T-helper 1 cell treated with Interleukin-12 subunit alpha and Interleukin-12 subunit beta and Interleukin-4 antibody, amounts not matched to agents 30 μg/mL and 1 μg/mL, for 36 hours (primary cell): Measurements from ENCODE around the gene PZP.

Source experiments
- H3K27ac Mint-ChIP-seq: one replicate; pipeline ENCODE4 v1.8.0; 2021; ENCODE audit warnings: mild to moderate bottlenecking, mixed read lengths
- H3K27me3 Mint-ChIP-seq: one replicate; pipeline ENCODE4 v1.8.0; 2021; ENCODE audit warnings: low read depth, mixed read lengths
- H3K36me3 Mint-ChIP-seq: one replicate; pipeline ENCODE4 v1.8.0; 2021; ENCODE audit warnings: low read depth, mixed read lengths
- H3K4me1 Mint-ChIP-seq: one replicate; pipeline ENCODE4 v1.8.0; 2021; ENCODE audit warnings: low read depth, mixed read lengths
- H3K4me3 Mint-ChIP-seq: one replicate; pipeline ENCODE4 v1.8.0; 2021; ENCODE audit warnings: mild to moderate bottlenecking, moderate library complexity, mixed read lengths
- H3K9me3 Mint-ChIP-seq: one replicate; pipeline ENCODE4 v1.8.0; 2021; ENCODE audit warnings: mixed read lengths

The PZP gene

DNA sequence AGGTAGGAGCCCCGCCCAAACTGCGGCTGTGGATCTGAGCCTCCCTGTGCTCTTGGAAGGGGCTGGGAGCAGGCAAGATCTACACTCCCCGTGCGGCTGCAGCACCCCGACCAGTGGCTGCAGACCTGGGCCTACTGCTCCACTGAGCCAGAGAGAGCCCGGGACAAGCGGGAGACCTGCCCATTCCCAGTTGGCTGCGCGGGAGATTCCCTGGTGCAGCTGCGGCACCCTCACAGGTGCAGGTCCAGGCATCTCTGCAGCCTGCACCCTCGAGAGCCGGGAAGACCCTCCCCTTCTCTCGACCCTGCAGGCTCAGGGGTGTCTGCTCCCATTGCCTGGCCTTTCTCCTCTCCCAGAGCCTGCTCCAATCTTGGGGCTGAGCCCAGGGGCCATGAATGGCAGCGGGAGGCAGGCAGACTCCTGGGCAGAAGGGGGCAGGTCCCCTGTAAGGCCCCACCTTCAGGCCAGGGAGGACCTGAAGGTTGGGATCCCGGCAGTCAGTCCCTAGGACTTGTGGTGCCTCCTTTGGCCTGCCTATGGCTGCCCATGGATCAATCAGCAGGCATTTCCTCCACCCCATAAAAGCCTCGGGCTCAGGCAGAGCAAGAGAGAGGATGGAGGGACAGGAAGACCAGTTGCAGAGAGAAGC is 83.7 kb downstream of the PZP start:
- Mint-ChIP-seq H3K4me3 (no peak overlapping the region), H3K4me1 (no peaks in the 10 kb centered on the region), H3K27ac (no peak overlapping the region), H3K36me3 (no peaks in the 10 kb centered on the region), H3K27me3 (peaks cover 3% of the 10 kb centered on the region), H3K9me3 (no peaks in the 10 kb centered on the region)

DNA sequence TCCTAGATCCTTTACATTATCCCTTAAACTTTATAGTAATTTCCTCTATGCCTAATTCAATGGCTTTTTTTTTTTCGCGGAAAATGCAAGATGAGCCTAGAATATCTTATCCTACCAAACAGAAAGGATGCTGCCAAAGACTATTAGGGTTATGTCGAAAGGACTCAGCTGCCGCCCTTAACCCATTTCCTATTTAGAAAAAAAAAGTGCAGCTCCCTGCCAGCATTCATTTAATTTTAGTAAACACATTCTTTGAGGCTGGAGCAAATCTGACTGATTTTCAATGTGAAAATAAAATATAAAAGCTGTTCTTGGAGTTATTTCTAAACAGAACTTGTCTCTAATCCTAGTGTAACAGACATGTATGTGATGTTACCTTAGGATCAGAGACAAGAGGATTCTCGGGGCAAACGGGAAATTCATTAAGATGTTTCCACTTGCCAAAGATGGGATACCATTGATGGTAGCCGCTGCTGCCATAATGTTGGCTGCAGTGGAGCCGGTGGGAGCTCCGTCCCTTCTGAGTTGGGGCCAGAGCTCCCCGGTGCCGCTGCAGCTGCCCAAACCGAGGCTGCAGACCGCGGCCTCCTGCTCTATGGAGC is 84.3 kb downstream of the PZP start:
- Mint-ChIP-seq H3K27ac (no peak overlapping the region), H3K9me3 (no peaks in the 10 kb centered on the region), H3K4me3 (no peak overlapping the region), H3K4me1 (no peaks in the 10 kb centered on the region), H3K36me3 (no peaks in the 10 kb centered on the region), H3K27me3 (peaks cover 3% of the 10 kb centered on the region)

DNA sequence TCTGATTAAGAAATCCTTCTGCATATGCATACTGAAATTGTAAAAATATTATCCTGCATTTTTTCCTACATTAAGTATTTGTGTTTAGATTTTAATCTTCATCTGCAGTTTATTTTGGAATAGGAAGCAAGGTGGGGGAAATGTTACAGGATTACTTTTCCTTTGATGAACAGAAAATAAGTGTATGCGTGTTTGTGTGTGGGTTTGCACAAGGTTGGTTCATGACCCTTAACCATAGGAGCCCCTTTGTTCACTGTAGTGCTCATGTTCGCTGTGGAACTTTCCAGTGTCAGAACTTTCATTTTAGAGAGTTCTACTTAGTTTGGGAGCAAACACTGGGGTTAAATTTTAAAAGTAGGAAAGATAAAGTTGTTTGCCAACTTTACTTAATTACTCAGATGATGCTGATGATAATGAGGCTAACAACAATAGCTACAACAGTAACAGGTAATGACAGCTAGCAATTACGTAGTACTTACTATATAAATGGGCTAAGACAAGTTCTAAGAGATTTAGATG is 86.0 kb downstream of the PZP start:
- no peaks in the 10 kb centered on the region for H3K9me3 Mint-ChIP-seq
- H3K4me3 Mint-ChIP-seq, result no peak overlapping the region
- H3K4me1 Mint-ChIP-seq, result no peaks in the 10 kb centered on the region
- H3K27me3 Mint-ChIP-seq, result peaks cover 3% of the 10 kb centered on the region
- no peak overlapping the region for H3K27ac Mint-ChIP-seq
- H3K36me3 Mint-ChIP-seq, result no peaks in the 10 kb centered on the region

DNA sequence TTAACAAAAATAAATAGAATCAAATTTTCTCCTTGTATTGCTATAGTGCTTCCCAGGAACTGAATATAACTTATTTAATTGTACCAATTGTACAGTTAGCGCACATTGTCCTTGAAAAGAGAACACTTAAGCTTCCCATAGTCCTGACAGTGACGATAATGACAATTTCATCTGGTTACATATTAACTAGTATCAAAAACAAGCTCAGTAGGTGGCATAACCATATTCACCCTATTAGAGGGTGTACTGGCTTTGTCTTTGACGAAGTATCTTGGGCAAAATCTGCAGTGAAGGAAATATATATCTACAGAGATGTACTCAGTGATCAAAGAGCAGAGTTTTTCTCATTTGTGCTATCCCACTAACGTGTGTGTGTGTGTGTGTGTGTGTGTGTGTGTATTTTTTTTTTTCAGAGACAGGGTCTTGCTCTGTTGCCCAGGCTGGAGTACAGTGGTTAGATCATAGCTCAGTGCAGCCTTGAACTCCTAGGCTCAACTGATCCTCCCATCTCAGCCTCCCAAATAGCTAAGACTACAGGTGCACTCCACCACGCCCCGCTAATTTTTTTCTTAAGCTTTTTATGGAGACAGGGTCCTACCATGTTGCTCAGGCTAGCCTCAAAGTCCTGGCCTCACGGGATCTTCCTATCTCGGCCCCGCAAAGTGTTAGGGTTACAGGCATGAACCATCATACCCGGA is 87.6 kb downstream of the PZP start:
- no peaks in the 10 kb centered on the region for H3K9me3 Mint-ChIP-seq
- no peaks in the 10 kb centered on the region for H3K36me3 Mint-ChIP-seq
- peaks cover 3% of the 10 kb centered on the region for H3K27me3 Mint-ChIP-seq
- H3K4me1 Mint-ChIP-seq, result peaks cover 6% of the 10 kb centered on the region
- H3K27ac Mint-ChIP-seq, result no peak overlapping the region
- no peak overlapping the region for H3K4me3 Mint-ChIP-seq

DNA sequence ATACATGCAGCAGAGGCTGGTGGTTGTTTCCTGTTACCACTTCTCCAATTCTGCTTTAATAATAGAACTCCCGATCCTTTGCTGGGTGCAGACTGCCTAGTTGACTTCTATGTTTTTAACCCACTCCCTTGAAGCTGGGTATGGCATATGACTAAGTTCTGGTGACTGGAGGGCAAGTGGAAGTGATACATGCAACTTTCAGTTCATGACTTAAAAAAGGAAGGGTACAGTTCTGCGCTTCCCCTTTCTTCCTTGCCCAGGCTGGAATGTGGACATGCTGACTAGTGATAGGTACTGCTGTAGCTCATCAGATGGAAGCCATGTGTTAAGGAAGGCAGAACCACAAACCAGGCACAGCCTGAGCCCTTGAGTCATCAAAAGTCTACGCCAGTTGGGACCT is 90.0 kb downstream of the PZP start:
- H3K4me3 Mint-ChIP-seq, result no peak overlapping the region
- peaks cover 3% of the 10 kb centered on the region for H3K27me3 Mint-ChIP-seq
- no peaks in the 10 kb centered on the region for H3K36me3 Mint-ChIP-seq
- H3K27ac Mint-ChIP-seq, result no peak overlapping the region
- H3K4me1 Mint-ChIP-seq, result peaks cover 6% of the 10 kb centered on the region
- H3K9me3 Mint-ChIP-seq, result no peaks in the 10 kb centered on the region

DNA sequence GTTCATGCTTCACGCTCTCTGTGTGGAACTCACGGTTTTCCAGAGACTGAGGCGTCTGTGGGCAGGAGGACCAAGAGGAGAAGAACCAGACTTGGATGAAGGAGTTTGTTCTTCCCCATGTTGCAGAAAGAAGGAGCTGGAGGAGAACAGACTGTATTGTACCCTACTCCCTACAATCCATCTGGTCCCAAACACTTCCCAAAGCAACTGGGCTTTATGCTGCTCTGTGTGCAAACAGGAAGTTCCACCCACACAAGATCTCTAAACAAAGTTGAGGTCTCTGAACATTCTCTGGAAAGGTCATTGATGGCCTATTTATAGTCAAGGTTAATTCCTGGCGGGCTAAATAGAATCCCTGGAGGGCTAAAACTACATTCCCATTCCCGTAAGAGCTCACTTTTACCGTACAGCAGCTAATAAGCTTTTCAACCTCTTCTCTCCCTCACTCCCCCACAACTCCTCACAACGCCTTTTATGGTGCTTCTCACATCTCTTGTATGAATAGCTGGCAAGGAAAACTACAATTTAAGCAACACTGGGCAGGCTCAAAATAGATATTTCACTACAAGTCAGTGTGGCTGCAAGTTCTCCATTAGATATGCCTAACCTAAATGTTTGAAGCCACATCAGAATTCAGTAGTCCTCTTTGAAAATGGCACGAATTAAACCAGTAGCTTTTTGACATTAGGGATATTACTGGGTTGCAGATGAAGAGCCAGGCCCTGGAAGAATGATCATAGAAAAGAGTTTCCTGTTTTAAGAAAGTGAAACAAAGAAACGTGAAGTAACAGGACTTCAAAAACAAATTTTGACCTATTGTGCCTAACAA is 92.2 kb downstream of the PZP start, which contains the start of gene A2M:
Gene A2M (minus strand): TSS at position 189 of the 829 bp plus-strand sequence. CDS start 70 bp downstream, at position 119.
- Mint-ChIP-seq H3K27me3 (no peaks in the 10 kb centered on the region), H3K4me3 (no peak within 1 kb of the TSS), H3K27ac (no peak within 1 kb of the TSS), H3K4me1 (peaks cover 6% of the 10 kb centered on the region), H3K9me3 (no peaks in the 10 kb centered on the region), H3K36me3 (no peaks in the 10 kb centered on the region)

DNA sequence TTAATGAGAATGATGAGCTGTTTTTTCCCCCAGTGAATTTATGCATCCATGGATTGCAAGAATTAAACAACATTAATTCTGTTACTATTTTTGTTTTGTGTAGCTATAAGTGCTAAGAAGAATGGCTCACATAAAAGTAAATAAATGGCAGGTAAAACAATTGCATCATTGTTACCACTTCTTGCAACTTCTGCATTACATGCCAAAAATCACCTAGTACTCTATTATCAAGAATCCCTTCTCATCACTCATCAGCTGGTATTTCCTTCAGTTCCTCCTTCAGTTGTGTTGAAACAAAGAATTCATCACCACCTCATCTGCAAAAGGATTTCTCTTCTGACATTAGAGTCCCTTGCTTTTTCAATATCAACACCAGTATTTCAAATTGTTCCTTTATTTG is 93.2 kb downstream of the PZP start:
- no peak overlapping the region for H3K4me3 Mint-ChIP-seq
- no peak overlapping the region for H3K27ac Mint-ChIP-seq
- no peaks in the 10 kb centered on the region for H3K36me3 Mint-ChIP-seq
- H3K4me1 Mint-ChIP-seq, result peaks cover 6% of the 10 kb centered on the region
- H3K9me3 Mint-ChIP-seq, result no peaks in the 10 kb centered on the region
- H3K27me3 Mint-ChIP-seq, result no peaks in the 10 kb centered on the region

DNA sequence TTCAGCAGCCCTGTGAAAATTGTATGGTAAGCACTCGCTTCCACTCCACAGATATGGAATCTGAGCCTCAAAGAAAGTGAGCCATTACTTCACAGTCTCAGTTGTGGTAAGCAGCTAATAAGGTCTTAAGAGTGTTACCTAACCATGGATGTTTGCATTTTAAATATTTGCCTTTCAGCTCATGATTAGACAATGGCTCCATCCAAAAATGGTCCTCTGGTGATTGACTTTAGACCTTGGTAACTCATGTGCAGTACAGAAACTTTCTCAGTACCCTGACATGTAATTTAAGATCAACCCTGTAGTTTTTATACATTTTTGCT is 94.2 kb downstream of the PZP start:
- H3K4me3 Mint-ChIP-seq, result no peak overlapping the region
- peaks cover 6% of the 10 kb centered on the region for H3K4me1 Mint-ChIP-seq
- no peaks in the 10 kb centered on the region for H3K9me3 Mint-ChIP-seq
- no peaks in the 10 kb centered on the region for H3K36me3 Mint-ChIP-seq
- no peak overlapping the region for H3K27ac Mint-ChIP-seq
- no peaks in the 10 kb centered on the region for H3K27me3 Mint-ChIP-seq

DNA sequence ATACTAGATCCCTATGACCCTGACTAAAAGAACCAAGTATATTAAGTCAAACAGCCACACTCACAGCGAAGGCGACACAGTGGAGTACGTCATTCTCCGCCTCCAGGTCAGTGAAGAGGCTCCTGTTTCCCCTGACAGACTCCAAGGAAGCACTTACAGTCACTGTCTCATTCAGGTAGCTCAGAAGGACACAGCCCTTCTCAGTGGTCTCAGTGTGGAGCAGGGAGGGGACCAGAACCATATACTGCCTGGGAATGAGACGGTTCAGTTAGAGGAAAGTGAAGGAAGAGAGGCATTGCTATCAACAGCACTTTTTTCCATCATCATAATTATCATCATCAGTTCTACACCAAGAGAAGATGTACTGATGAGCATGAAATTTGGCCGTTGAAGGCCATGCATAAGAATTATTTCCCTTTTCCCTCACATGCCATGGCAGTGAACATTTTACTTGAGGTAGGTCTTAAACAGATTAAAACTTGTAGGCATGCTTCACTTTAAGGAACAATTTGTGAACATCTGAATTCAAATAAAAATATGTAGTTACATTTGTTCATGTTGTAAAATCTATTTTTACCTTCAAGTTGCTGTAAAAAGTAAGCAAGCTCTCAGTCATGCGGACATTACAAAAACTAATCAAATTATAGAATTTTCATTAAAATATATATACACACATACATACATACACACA is 94.8 kb downstream of the PZP start:
- Mint-ChIP-seq H3K4me3 (no peak overlapping the region), H3K27me3 (no peaks in the 10 kb centered on the region), H3K27ac (no peak overlapping the region), H3K36me3 (no peaks in the 10 kb centered on the region), H3K9me3 (no peaks in the 10 kb centered on the region), H3K4me1 (peaks cover 6% of the 10 kb centered on the region)

DNA sequence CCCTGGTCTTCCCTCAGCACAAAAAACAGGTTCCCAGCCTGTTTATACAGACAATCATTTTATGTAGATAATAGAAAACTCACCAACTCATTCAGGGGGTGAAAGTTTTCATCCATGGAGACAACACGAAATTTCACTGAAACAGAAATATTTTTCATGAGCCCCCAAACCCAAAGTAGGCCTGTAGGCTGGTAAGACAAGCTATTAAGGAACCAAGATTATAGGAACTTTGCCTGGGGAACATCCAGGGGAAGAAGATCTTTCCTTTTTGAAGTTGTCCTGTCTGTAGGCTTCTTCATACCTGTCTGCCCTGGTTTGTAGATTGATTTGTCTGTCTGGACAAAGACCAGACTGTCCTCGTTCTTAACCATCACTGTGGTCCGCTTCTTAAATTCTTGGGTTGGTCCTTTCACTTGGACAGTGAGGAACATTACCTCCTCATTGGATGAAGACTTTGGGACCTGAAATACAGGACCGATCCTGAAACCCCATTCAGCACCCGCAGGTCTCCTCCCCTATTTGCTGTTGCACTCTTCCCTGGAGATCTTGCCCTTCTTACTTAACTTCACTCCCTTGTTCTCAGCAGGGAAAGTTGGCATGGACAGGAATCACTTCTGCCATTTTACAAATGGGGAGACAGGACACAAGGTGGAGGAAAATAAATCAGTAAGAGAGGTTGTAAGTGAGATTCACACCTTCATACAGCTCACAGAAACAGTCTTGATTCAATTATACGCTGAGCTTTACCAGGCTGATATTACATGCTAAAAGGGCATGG is 95.9 kb downstream of the PZP start:
- Mint-ChIP-seq H3K27ac (no peak overlapping the region), H3K27me3 (no peaks in the 10 kb centered on the region), H3K9me3 (no peaks in the 10 kb centered on the region), H3K4me1 (peaks cover 6% of the 10 kb centered on the region), H3K36me3 (no peaks in the 10 kb centered on the region), H3K4me3 (no peak overlapping the region)

DNA sequence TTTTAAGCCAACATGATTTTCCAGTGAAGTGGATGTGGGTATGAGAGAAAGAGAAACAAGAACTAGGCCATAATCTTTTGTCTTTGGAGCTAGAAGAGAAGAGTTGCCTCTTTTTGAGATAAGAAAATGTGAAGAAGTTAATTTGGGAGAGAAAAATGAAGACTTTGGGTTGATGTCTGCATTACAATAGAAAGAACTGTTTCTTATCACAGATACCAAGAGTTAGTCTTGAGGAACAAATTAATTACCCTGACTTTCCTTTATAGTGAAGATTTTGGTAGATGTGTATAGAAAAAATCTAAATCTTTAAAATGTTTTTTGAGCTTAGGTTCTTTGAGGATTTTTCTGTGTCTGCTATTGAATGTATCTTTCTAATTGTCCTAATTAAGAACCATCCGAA is 96.7 kb downstream of the PZP start:
- Mint-ChIP-seq H3K27ac (no peak overlapping the region), H3K36me3 (no peaks in the 10 kb centered on the region)

DNA sequence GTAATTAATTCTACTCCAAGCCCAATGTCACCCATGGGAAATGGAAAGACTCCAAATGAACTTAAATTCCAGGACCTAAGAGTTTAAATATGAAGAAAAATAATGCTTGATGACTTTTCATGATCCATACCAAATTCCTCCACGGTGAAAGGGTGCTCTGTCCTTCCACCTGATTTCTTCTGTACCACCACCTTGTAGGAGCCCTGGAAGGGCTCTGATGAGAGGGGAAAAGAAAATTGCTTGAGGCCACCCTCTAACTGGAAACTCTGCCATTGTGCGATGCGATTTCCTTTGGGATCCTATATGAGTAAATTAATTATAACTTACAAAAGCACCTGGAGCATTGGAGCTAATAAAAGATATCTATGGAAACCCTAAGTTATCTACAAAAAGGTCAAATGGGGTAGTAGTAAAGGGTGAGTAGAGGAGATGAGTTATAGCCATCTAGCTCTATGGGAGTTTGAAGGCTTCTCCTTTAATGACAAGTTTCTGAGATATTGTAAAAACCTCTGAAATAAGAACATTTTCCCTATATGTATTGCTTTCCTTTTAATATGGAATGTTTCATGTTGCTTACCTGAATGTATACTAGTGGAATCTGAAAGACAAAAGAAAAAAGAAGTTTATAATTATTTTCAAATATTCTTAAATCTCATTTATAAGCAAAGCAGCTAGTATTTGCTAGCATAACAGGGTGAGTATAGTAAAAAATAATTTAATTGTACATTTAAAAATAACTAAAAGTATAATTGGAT is 98.3 kb downstream of the PZP start:
- no peak overlapping the region for H3K4me3 Mint-ChIP-seq
- H3K9me3 Mint-ChIP-seq, result no peaks in the 10 kb centered on the region
- no peaks in the 10 kb centered on the region for H3K27me3 Mint-ChIP-seq
- no peaks in the 10 kb centered on the region for H3K36me3 Mint-ChIP-seq
- no peak overlapping the region for H3K27ac Mint-ChIP-seq
- no peaks in the 10 kb centered on the region for H3K4me1 Mint-ChIP-seq

More for the DNA sequence above, 96.7 kb downstream of the PZP start:
- no peaks in the 10 kb centered on the region for H3K27me3 Mint-ChIP-seq
- H3K9me3 Mint-ChIP-seq, result no peaks in the 10 kb centered on the region
- H3K4me3 Mint-ChIP-seq, result no peak overlapping the region
- peaks cover 5% of the 10 kb centered on the region for H3K4me1 Mint-ChIP-seq

DNA sequence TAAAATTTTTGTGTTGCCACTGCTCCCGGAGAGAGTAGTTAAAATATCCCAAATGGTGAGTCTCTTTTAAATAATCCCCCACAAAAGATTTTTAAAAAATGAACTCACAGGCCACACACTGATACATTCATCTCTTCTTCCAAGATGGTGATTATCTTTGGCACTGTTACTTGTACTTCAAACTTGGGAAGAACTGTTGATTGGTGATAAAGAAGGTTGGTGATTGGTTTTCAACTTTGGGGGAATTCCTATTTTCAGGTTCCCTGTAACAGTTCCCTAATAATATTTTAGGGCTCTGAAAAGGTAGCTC is 99.0 kb downstream of the PZP start:
- H3K4me3 Mint-ChIP-seq, result no peak overlapping the region
- H3K4me1 Mint-ChIP-seq, result no peaks in the 10 kb centered on the region
- no peaks in the 10 kb centered on the region for H3K9me3 Mint-ChIP-seq
- H3K36me3 Mint-ChIP-seq, result no peaks in the 10 kb centered on the region
- no peaks in the 10 kb centered on the region for H3K27me3 Mint-ChIP-seq
- no peak overlapping the region for H3K27ac Mint-ChIP-seq
